Testis (tissue), 3 donors: ENCODE data around the gene DTHD1. TPM values are rescaled to one million over a fixed set of nuclear protein-coding genes. Genes with fewer than 3 reads are reported as not detected.

ENCODE experiments used
- DNase-seq: peaks from one replicate; pipeline ENCODE4 v3.0.0-alpha.2; 2019
- H3K27ac ChIP-seq, 2 donors: fragments of 200-600 bp; sonication (generic); one replicate each; pipeline ENCODE4 v1.5.1; 2019
- H3K27me3 ChIP-seq: fragments of 200-600 bp; sonication (generic); one replicate; pipeline ENCODE4 v1.5.1; 2019
- H3K36me3 ChIP-seq: fragments of 200-600 bp; sonication (generic); one replicate; pipeline ENCODE4 v1.5.1; 2017; ENCODE audit warnings: low read depth; ENCODE audit errors: missing control alignments
- H3K4me1 ChIP-seq: fragments of 200-600 bp; sonication (generic); one replicate; pipeline ENCODE4 v1.5.1; 2019
- H3K4me3 ChIP-seq, 2 donors: fragments of 200-600 bp; sonication (generic); one replicate each; pipeline ENCODE4 v1.5.1; 2017 to 2019
- H3K9me3 ChIP-seq: fragments of 200-600 bp; sonication (generic); one replicate; pipeline ENCODE4 v1.5.1; 2017
- CTCF ChIP-seq, 3 experiments: fragments of 450-650 bp in 2 of 3; fragments of 200-600 bp in 1 of 3; sonication (generic) in 1 of 3; IDR thresholded peaks; one replicate each; pipeline ENCODE4 v1.5.1; 2016 to 2019; ENCODE audit warnings: antibody characterized with exemption in 3 of 3, mild to moderate bottlenecking in 2 of 3, moderate library complexity in 1 of 3
- POLR2A ChIP-seq: fragments of 450-650 bp; IDR thresholded peaks from one replicate; pipeline ENCODE4 v1.6.1; 2017; ENCODE audit warnings: antibody characterized with exemption, mild to moderate bottlenecking, moderate library complexity
- WGBS, 2 donors: methylation state at CpG; one replicate each; pipeline ENCODE4 v1.1.5; 2018; 5-methylcytosine and 5-hydroxymethylcytosine counted together
- intact Hi-C: fragments of 100-400 bp; cut with DNase I; formaldehyde crosslinking; loops from one replicate; pipeline ENCODE4 v1.15.1; 2023; ENCODE audit warnings: low total_unique reads
- polyA plus RNA-seq: library from polyadenylated mRNA; stranded (reverse); fragments of 350-450 nt; fragmentation: Illumina TruSeq; extraction: RNeasy Lipid Tissue Mini Kit (QIAGEN cat#74804); gene quantifications from one replicate; pipeline ENCODE4 v1.2.3, GENCODE V29; 2014; ENCODE audit warnings: low read depth, low replicate concordance; ENCODE audit not compliant: insufficient read depth
- total RNA-seq, 2 donors: library from RNA; depleted of rRNA; stranded (reverse); fragments of >200 nt; gene quantifications; one replicate each; pipeline ENCODE4 v1.2.3, GENCODE V29; 2016

Gene DTHD1
- total and polyA plus RNA-seq, 3 donors from 2014 or later: 1.0 to 5.8 (median 4.3) TPM

DNA sequence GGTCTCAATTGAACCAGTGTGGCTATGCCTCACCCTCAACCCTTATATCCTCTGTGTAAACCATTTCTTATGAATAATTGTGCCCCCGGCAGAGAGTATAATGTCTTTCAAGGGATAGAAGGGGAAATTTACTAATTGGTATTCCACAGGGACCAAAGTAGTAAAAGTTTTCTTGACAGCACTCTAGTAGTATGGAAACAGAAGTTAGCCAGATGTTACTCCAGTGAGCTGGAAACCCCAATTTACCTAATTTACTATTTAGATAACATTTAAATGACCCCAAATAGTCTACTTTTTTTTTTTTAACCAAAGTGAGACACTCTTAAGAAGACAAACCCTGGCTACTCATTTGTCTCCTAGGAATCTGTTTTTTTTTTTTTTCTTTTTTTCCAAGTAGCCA lies 32.3 kb downstream of the DTHD1 start:
- Histone ChIP-seq H3K4me1 (no peaks in the 10 kb centered on the region), H3K9me3 (no peaks in the 10 kb centered on the region), H3K36me3 (no peaks in the 10 kb centered on the region), H3K27ac (no peak overlapping the region), H3K27me3 (no peaks in the 10 kb centered on the region), H3K4me3 (no peak overlapping the region)
- DNase-seq: no peak
- intact Hi-C loops: no loop called here
- TF ChIP-seq CTCF (IDR thresholded peaks at IDR 0.05): no peak
- TF ChIP-seq POLR2A: no peak
- WGBS, 2 donors: 50 to 65% methylated on average over 1 of the region's 1 CpG

DNA sequence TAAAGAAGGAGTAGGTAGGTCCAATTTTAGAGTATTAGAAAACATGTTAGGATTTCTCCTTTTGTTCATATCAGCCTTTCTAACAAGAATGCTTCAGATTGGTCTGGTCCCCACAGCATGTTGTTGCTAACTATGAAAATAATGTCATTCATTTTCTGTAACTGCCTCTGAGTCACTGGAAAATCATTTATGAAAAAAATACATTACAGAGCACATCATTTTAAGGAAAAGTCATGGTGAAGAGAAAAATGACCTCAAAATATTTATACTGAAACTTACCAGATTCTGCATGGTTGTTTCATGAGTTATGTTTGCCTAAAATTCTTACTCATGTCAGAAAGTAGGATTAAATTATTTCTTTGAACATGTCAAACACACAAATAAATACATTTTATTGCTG lies 35.2 kb downstream of the DTHD1 start:
- intact Hi-C loops: no loop called here
- H3K27ac ChIP-seq: no peak overlapping the region
- H3K4me3 ChIP-seq: no peak overlapping the region
- no peak for TF ChIP-seq CTCF (IDR thresholded peaks at IDR 0.05)
- no peak for TF ChIP-seq POLR2A
- H3K27me3 ChIP-seq: no peaks in the 10 kb centered on the region
- H3K36me3 ChIP-seq: no peaks in the 10 kb centered on the region
- no peaks in the 10 kb centered on the region for H3K4me1 ChIP-seq
- no peak for DNase-seq
- no peaks in the 10 kb centered on the region for H3K9me3 ChIP-seq

- intact Hi-C loops: no loop called here
- H3K27ac ChIP-seq: no peak overlapping the region
- no peaks in the 10 kb centered on the region for H3K4me1 ChIP-seq
- no peak for DNase-seq
- no peaks in the 10 kb centered on the region for H3K36me3 ChIP-seq
- H3K27me3 ChIP-seq: no peaks in the 10 kb centered on the region
- 58 to 75% methylated on average over 1 of the region's 1 CpG for WGBS, 2 donors
- no peak overlapping the region for H3K4me3 ChIP-seq
- TF ChIP-seq POLR2A (no peak), CTCF (IDR thresholded peaks at IDR 0.05) (no peak)
- no peaks in the 10 kb centered on the region for H3K9me3 ChIP-seq
Measured at GRCh38 chr4:36317721-36318120, 36.3 kb downstream of the DTHD1 start.

- DNase-seq: no peak
Measured at GRCh38 chr4:36320117-36320896, 38.9 kb downstream of the DTHD1 start.

More at GRCh38 chr4:36320117-36320896, 38.9 kb downstream of the DTHD1 start:
- Histone ChIP-seq H3K4me3 (no peak overlapping the region), H3K27me3 (no peaks in the 10 kb centered on the region), H3K27ac (no peak overlapping the region), H3K9me3 (no peaks in the 10 kb centered on the region), H3K36me3 (no peaks in the 10 kb centered on the region), H3K4me1 (no peaks in the 10 kb centered on the region)
- WGBS, 2 donors: 78 to 81% methylated on average over 6 of the region's 6 CpGs
- TF ChIP-seq POLR2A (no peak), CTCF (IDR thresholded peaks at IDR 0.05) (no peak)
- intact Hi-C loops: no loop called here
